ENCODE data around the gene RAB3IL1. TPM values are rescaled to one million over a fixed set of nuclear protein-coding genes. Genes with fewer than 3 reads are reported as not detected.
A peak's percentile ranks its signal among the peaks of the same experiment; 100 is the strongest.

The RAB3IL1 gene
- total RNA-seq, 6 donors from 2014 or later: 4.4 to 20.7 (median 10.0) TPM

DNA sequence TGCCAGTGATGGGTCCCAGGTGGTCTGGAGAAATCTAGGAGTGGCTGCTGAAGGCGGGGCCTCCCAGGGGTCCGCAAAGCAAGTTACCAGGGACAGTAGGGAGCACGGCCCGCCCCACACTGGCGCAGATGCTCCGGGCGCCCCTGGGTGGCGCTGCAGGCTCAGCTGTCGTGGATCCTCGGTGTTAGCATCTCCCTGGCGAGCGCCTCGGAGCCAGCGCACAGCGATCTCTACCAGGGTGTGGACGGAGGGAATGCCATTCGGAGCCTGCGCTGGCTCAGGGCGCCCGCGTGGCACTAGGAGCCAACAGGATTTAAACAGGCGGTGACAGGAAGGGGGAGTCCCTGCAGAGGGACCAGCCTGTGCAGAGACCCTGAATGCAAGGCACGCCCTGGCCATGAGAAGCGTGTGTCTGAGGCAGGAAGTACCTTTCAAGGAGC, 46.2 kb downstream of the RAB3IL1 start:
- peak; percentile 86 to 92 for ATAC-seq (ENCODE audit: low FRiP score in 2 of 2)
- TF ChIP-seq POLR2A (IDR thresholded peaks at IDR 0.05) (no peak), POLR2AphosphoS5 (IDR thresholded peaks at IDR 0.05) (no peak), EP300 (IDR thresholded peaks at IDR 0.05) (no peak)
- TF ChIP-seq, protein P1, sequence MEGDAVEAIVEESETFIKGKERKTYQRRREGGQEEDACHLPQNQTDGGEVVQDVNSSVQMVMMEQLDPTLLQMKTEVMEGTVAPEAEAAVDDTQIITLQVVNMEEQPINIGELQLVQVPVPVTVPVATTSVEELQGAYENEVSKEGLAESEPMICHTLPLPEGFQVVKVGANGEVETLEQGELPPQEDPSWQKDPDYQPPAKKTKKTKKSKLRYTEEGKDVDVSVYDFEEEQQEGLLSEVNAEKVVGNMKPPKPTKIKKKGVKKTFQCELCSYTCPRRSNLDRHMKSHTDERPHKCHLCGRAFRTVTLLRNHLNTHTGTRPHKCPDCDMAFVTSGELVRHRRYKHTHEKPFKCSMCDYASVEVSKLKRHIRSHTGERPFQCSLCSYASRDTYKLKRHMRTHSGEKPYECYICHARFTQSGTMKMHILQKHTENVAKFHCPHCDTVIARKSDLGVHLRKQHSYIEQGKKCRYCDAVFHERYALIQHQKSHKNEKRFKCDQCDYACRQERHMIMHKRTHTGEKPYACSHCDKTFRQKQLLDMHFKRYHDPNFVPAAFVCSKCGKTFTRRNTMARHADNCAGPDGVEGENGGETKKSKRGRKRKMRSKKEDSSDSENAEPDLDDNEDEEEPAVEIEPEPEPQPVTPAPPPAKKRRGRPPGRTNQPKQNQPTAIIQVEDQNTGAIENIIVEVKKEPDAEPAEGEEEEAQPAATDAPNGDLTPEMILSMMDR (IDR thresholded peaks at IDR 0.05): peak; percentile 76 to 96 (median 93)
- Histone ChIP-seq H3K4me1 (peaks cover 0 to 14% (median 8%) of the 10 kb centered on the region in 4 donors), H3K9me3 (no peaks in the 10 kb centered on the region), H3K27me3 (no peaks in the 10 kb centered on the region), H3K36me3 (peaks cover 0 to 9% (median 6%) of the 10 kb centered on the region in 4 donors), H3K4me3 (peak overlapping the region in 1 of 4 donors; percentile 8), H3K27ac (no peak overlapping the region)
- DNase-seq: peak; percentile 77 to 92
- WGBS, 2 donors: 8% methylated on average over 7 to 19 of the region's 24 CpGs

DNA sequence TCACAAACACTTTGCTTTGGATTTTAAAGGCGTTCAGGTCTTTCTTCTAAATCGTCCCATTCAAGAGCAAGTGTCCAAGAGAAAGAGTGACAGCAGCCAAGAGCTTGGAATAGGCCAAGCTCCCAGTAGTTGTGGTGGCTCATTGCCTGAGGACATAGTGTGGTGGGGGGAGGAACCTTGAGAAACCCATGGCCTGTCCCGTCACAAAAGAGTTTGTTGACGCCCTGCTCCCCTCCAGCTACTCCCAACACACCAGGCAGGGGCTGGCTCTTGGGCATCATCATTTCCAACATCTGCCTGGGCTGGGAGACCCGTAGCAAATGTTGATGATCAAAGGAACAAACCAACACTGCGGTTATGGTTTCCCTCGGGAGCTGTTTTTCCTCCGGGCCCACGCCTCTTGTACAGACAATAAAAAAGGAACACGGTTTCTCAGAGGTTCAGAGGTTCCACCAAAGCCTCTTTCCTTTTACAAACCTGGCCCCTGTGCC, 46.8 kb downstream of the RAB3IL1 start:
- DNase-seq: no peak
- no peak for TF ChIP-seq EP300 (IDR thresholded peaks at IDR 0.05)
- TF ChIP-seq, protein P1 (IDR thresholded peaks at IDR 0.05): no peak
- TF ChIP-seq POLR2A (IDR thresholded peaks at IDR 0.05): no peak
- no peak for TF ChIP-seq POLR2AphosphoS5 (IDR thresholded peaks at IDR 0.05)
- no peak for ATAC-seq (ENCODE audit: low FRiP score in 2 of 2)
- WGBS, 2 donors: 64% methylated on average over 8 to 9 of the region's 10 CpGs
- no peaks in the 10 kb centered on the region for H3K27me3 ChIP-seq
- no peak overlapping the region for H3K27ac ChIP-seq
- H3K4me1 ChIP-seq: peaks cover 0 to 14% (median 8%) of the 10 kb centered on the region in 4 donors
- peaks cover 0 to 12% (median 5%) of the 10 kb centered on the region in 4 donors for H3K36me3 ChIP-seq
- H3K9me3 ChIP-seq: no peaks in the 10 kb centered on the region
- no peak overlapping the region for H3K4me3 ChIP-seq

DNA sequence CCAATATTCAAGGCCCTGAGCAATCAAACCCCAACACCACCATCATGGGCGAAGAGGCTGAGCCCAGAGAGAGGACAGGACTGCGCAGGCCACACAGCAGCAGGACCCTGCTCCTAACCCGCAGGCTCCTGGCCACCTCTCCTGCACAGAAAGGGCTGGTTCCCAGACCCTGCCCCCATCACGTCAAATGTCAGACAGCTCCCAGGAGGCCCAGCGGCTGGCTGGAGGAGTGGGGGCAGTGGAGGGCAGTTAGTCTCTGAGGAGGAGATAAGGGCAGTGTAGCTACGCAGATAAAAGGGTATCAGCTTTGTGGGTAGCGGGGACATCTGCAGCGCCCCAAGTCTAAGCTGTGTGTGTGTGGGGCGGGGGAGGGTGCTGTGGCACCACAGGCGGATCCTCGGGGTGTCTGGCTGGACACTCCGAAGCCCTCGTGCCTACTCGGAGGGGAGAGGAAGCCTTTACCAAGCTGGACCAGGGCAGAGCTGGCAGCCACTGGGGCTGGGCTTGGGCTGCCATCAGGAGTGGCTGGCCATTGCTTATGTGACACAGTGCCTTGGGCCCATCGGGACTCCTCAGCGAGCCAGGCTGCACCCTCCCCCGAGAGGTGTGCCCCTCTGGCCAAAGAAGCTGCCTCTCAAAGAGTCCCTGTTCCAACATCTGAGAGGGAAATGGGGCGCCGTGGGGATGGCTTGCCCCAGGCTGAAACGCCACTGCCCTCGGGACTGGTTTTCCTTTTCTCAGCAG, 47.5 kb downstream of the RAB3IL1 start:
- no peaks in the 10 kb centered on the region for H3K27me3 ChIP-seq
- TF ChIP-seq POLR2AphosphoS5 (IDR thresholded peaks at IDR 0.05): no peak
- TF ChIP-seq EP300 (IDR thresholded peaks at IDR 0.05): no peak
- no peak for TF ChIP-seq POLR2A (IDR thresholded peaks at IDR 0.05)
- TF ChIP-seq, protein P1 (IDR thresholded peaks at IDR 0.05): no peak
- H3K4me1 ChIP-seq: peaks cover 0 to 14% (median 8%) of the 10 kb centered on the region in 4 donors
- no peak for DNase-seq
- WGBS, 2 donors: 65 to 85% methylated on average over 13 to 21 of the region's 21 CpGs
- H3K4me3 ChIP-seq: no peak overlapping the region
- H3K9me3 ChIP-seq: no peaks in the 10 kb centered on the region
- peaks cover 0 to 18% (median 8%) of the 10 kb centered on the region in 4 donors for H3K36me3 ChIP-seq
- no peak overlapping the region for H3K27ac ChIP-seq
- no peak for ATAC-seq (ENCODE audit: low FRiP score in 2 of 2)

DNA sequence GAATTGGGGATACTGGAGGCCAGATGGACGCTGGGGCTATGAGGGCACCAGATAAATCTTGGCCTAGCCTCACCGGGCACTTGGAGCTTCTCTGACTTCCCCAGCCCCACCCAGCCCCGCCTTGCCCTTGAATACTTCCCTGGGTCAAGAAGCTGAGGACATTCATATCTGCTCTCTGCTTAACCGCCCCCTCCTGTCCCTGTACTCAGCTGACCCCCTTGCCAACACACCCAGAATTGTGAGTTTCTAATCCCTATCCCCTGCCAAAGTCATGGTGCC, 48.0 kb downstream of the RAB3IL1 start:
- no peaks in the 10 kb centered on the region for H3K9me3 ChIP-seq
- no peak overlapping the region for H3K4me3 ChIP-seq
- no peak for ATAC-seq (ENCODE audit: low FRiP score in 2 of 2)
- H3K36me3 ChIP-seq: peaks cover 0 to 22% (median 9%) of the 10 kb centered on the region in 4 donors
- H3K4me1 ChIP-seq: peaks cover 0 to 10% (median 7%) of the 10 kb centered on the region in 4 donors
- TF ChIP-seq POLR2AphosphoS5 (IDR thresholded peaks at IDR 0.05): no peak
- TF ChIP-seq, protein P1 (IDR thresholded peaks at IDR 0.05): no peak
- no peak overlapping the region for H3K27ac ChIP-seq
- WGBS, 2 donors: 65 to 77% methylated on average over 4 of the region's 4 CpGs
- DNase-seq: no peak
- H3K27me3 ChIP-seq: no peaks in the 10 kb centered on the region
